Measurements from ENCODE around the gene GTF2H3.

- no peak for TF ChIP-seq EZH2 (IDR thresholded peaks at IDR 0.05; ENCODE audit: borderline replicate concordance)
- TF ChIP-seq CTCF (IDR thresholded peaks at IDR 0.05; ENCODE audit: poor library complexity) = no peak
- no peak for TF ChIP-seq EZH2phosphoT487 (IDR thresholded peaks at IDR 0.05; ENCODE audit: low read depth, severe bottlenecking, unreplicated experiment)
Measured at GRCh38 chr12:123670882-123671728, 37.5 kb downstream of the GTF2H3 start, which contains the start of gene TCTN2.
